Upper lobe of right lung (tissue), 1 donor: ENCODE data around the gene DCAF10. TPM values are rescaled to one million over a fixed set of nuclear protein-coding genes. Genes with fewer than 3 reads are reported as not detected.

Source experiments
- ATAC-seq: fragments of 200-7000 bp; cut with Tn5 transposase; one replicate; pipeline ENCODE4 v1.9.1; 2020; ENCODE audit warnings: mild to moderate bottlenecking, moderate library complexity
- DNase-seq: peaks from one replicate; pipeline ENCODE4 v3.0.0-alpha.2; 2020
- H3K27ac ChIP-seq: fragments of 200-600 bp; one replicate; pipeline ENCODE4 v1.8.0; 2022
- H3K27me3 ChIP-seq: fragments of 200-600 bp; one replicate; pipeline ENCODE4 v1.8.0; 2022; ENCODE audit warnings: mild to moderate bottlenecking
- H3K36me3 ChIP-seq: fragments of 200-600 bp; one replicate; pipeline ENCODE4 v1.8.0; 2022
- H3K4me1 ChIP-seq: fragments of 200-600 bp; one replicate; pipeline ENCODE4 v1.8.0; 2022
- H3K4me3 ChIP-seq: fragments of 200-600 bp; one replicate; pipeline ENCODE4 v1.8.0; 2022; ENCODE audit warnings: mild to moderate bottlenecking
- H3K9me3 ChIP-seq: fragments of 200-600 bp; one replicate; pipeline ENCODE4 v1.8.0; 2022
- CTCF ChIP-seq: fragments of 200-600 bp; IDR thresholded peaks from one replicate; pipeline ENCODE4 v1.8.0; 2022; ENCODE audit warnings: antibody characterized with exemption
- intact Hi-C: fragments of 100-400 bp; cut with DNase I; formaldehyde crosslinking; loops from one replicate; pipeline ENCODE4 v1.11.0; 2022
- total RNA-seq: library from RNA; stranded (reverse); fragmentation: NEBNext Ultra II Directional; extraction: Animal tissue kit (Norgen Biotek cat#: 25700); gene quantifications from one replicate; pipeline ENCODE4 v1.2.1, GENCODE V29; 2021
- donor health status: DM: no; HTN: yes; CAD: no; lungs with severe emphysema.

Gene DCAF10
- total RNA-seq, 1 donor from 2014 or later: 25.2 TPM

- Histone ChIP-seq H3K27ac (no peak overlapping the region), H3K36me3 (peaks cover 18% of the 10 kb centered on the region), H3K4me1 (peaks cover 16% of the 10 kb centered on the region), H3K27me3 (no peaks in the 10 kb centered on the region), H3K4me3 (no peak overlapping the region), H3K9me3 (no peaks in the 10 kb centered on the region)
- ATAC-seq (no peak), DNase-seq (no peak)
- intact Hi-C loops: no loop called here
- TF ChIP-seq CTCF: no peak
Measured at GRCh38 chr9:37787059-37787458, 13.5 kb upstream of the DCAF10 start.

- no peak for TF ChIP-seq CTCF
- no peaks in the 10 kb centered on the region for H3K9me3 ChIP-seq
- H3K4me3 ChIP-seq: no peak overlapping the region
- DNase-seq: no peak
- H3K4me1 ChIP-seq: peaks cover 14% of the 10 kb centered on the region
- peaks cover 5% of the 10 kb centered on the region for H3K36me3 ChIP-seq
- H3K27ac ChIP-seq: no peak overlapping the region
- intact Hi-C loops: no loop called here
- no peak for ATAC-seq
- H3K27me3 ChIP-seq: no peaks in the 10 kb centered on the region
Measured at GRCh38 chr9:37788332-37788731, 12.3 kb upstream of the DCAF10 start.

- Histone ChIP-seq H3K9me3 (no peaks in the 10 kb centered on the region), H3K4me3 (no peak overlapping the region), H3K27ac (no peak overlapping the region), H3K27me3 (no peaks in the 10 kb centered on the region), H3K36me3 (no peaks in the 10 kb centered on the region), H3K4me1 (peaks cover 3% of the 10 kb centered on the region)
- ATAC-seq (no peak), DNase-seq (no peak)
- intact Hi-C loops: no loop called here
- TF ChIP-seq CTCF: no peak
Measured at GRCh38 chr9:37790096-37790495, 10.5 kb upstream of the DCAF10 start.

- no peak overlapping the region for H3K27ac ChIP-seq
- no peaks in the 10 kb centered on the region for H3K27me3 ChIP-seq
- ATAC-seq (no peak), DNase-seq (no peak)
- no peaks in the 10 kb centered on the region for H3K4me1 ChIP-seq
- H3K9me3 ChIP-seq: no peaks in the 10 kb centered on the region
- H3K4me3 ChIP-seq: no peak overlapping the region
- intact Hi-C loops: no loop called here
- TF ChIP-seq CTCF: no peak
- H3K36me3 ChIP-seq: no peaks in the 10 kb centered on the region
Measured at GRCh38 chr9:37792122-37792521, 8.5 kb upstream of the DCAF10 start.

GRCh38 chr9:37796232-37796631 is 4.4 kb upstream of the DCAF10 start:
- no peak overlapping the region for H3K4me3 ChIP-seq
- TF ChIP-seq CTCF: no peak
- ATAC-seq: no peak
- H3K4me1 ChIP-seq: peaks cover 6% of the 10 kb centered on the region
- H3K27ac ChIP-seq: no peak overlapping the region
- intact Hi-C loops: no loop called here
- DNase-seq: no peak
- H3K27me3 ChIP-seq: no peaks in the 10 kb centered on the region
- no peaks in the 10 kb centered on the region for H3K36me3 ChIP-seq
- no peaks in the 10 kb centered on the region for H3K9me3 ChIP-seq

GRCh38 chr9:37798677-37799076 is 1.9 kb upstream of the DCAF10 start:
- H3K9me3 ChIP-seq: no peaks in the 10 kb centered on the region
- no peak for ATAC-seq
- intact Hi-C loops: no loop called here
- H3K27me3 ChIP-seq: no peaks in the 10 kb centered on the region
- DNase-seq: no peak
- no peaks in the 10 kb centered on the region for H3K36me3 ChIP-seq
- no peak overlapping the region for H3K4me3 ChIP-seq
- H3K27ac ChIP-seq: no peak overlapping the region
- peaks cover 24% of the 10 kb centered on the region for H3K4me1 ChIP-seq
- no peak for TF ChIP-seq CTCF
